Colonic mucosa (tissue), 4 donors: Measurements from ENCODE around the gene CTLA4. TPM values are rescaled to one million over a fixed set of nuclear protein-coding genes. Genes with fewer than 3 reads are reported as not detected.

Experiments
- DNase-seq: peaks from one replicate; pipeline ENCODE4 v3.0.0-alpha.2; 2020
- H3K27ac ChIP-seq: fragments of 200-600 bp; one replicate; pipeline ENCODE4 v1.8.0; 2021
- H3K27me3 ChIP-seq: fragments of 200-600 bp; one replicate; pipeline ENCODE4 v1.8.0; 2021
- H3K36me3 ChIP-seq: fragments of 200-600 bp; one replicate; pipeline ENCODE4 v1.8.0; 2021
- H3K4me1 ChIP-seq: fragments of 200-600 bp; one replicate; pipeline ENCODE4 v1.8.0; 2021; ENCODE audit warnings: mild to moderate bottlenecking
- H3K4me3 ChIP-seq: fragments of 200-600 bp; one replicate; pipeline ENCODE4 v1.8.0; 2021
- H3K9ac ChIP-seq, 2 donors: one replicate each; pipeline ENCODE4 v1.7.0; 2013; ENCODE audit warnings: control low read depth in 2 of 2, low read depth in 2 of 2, low read length in 2 of 2
- H3K9me3 ChIP-seq: fragments of 200-600 bp; one replicate; pipeline ENCODE4 v1.8.0; 2021
- CTCF ChIP-seq: fragments of 200-600 bp; IDR thresholded peaks from one replicate; pipeline ENCODE4 v1.8.0; 2022; ENCODE audit warnings: antibody characterized with exemption, mild to moderate bottlenecking
- intact Hi-C: fragments of 100-400 bp; cut with DNase I; formaldehyde crosslinking; loops from one replicate; pipeline ENCODE4 v1.14.1; 2022
- total RNA-seq, 2 donors: library from RNA; stranded (reverse); fragmentation: NEBNext Ultra II Directional in 1 of 2; extraction: Animal tissue kit (Norgen Biotek cat#: 25700) in 1 of 2; gene quantifications; one replicate each; pipeline ENCODE4 v1.2.1, GENCODE V29; 2021
- donor health status: healthy.
- donor health status: DM: no; HTN: no; CAD: no.
- donor health status: DM: no; HTN: no; CAD: no.

The CTLA4 gene
- total RNA-seq, 2 donors from 2014 or later, result 0.56 to 0.84 TPM

GRCh38 chr2:203861607-203862006, 6.0 kb upstream of the CTLA4 start:
- H3K9me3 ChIP-seq, result no peaks in the 10 kb centered on the region
- no peak overlapping the region for H3K4me3 ChIP-seq
- H3K27me3 ChIP-seq, result no peaks in the 10 kb centered on the region
- no peaks in the 10 kb centered on the region for H3K36me3 ChIP-seq
- no peak overlapping the region for H3K27ac ChIP-seq
- H3K4me1 ChIP-seq, result no peaks in the 10 kb centered on the region
- no peak for DNase-seq
- intact Hi-C loops, result no loop called here
- TF ChIP-seq CTCF, result no peak
- no peak overlapping the region for H3K9ac ChIP-seq

- Histone ChIP-seq H3K9ac (no peak overlapping the region), H3K27me3 (no peaks in the 10 kb centered on the region), H3K36me3 (no peaks in the 10 kb centered on the region), H3K4me3 (no peak overlapping the region), H3K27ac (no peak overlapping the region), H3K9me3 (no peaks in the 10 kb centered on the region), H3K4me1 (no peaks in the 10 kb centered on the region)
- intact Hi-C loops, result loop anchor here (10.0 kb wide), 1 partner anchor 1025 kb away; no protein-coding TSS in a partner anchor
- no peak for TF ChIP-seq CTCF
- no peak for DNase-seq
Observed at GRCh38 chr2:203869223-203870042, 1.9 kb downstream of the CTLA4 start.

DNA sequence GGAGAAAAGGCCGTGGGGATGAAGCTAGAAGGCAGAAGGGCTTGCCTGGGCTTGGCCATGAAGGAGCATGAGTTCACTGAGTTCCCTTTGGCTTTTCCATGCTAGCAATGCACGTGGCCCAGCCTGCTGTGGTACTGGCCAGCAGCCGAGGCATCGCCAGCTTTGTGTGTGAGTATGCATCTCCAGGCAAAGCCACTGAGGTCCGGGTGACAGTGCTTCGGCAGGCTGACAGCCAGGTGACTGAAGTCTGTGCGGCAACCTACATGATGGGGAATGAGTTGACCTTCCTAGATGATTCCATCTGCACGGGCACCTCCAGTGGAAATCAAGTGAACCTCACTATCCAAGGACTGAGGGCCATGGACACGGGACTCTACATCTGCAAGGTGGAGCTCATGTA, 2.9 kb downstream of the CTLA4 start:
- TF ChIP-seq CTCF, result no peak
- H3K27ac ChIP-seq, result no peak overlapping the region
- DNase-seq, result no peak
- H3K9me3 ChIP-seq, result no peaks in the 10 kb centered on the region
- H3K9ac ChIP-seq, result no peak overlapping the region
- no peak overlapping the region for H3K4me3 ChIP-seq
- no peaks in the 10 kb centered on the region for H3K27me3 ChIP-seq
- no peaks in the 10 kb centered on the region for H3K36me3 ChIP-seq
- H3K4me1 ChIP-seq, result no peaks in the 10 kb centered on the region
- intact Hi-C loops, result loop anchor here (10.0 kb wide), 1 partner anchor 1026 kb away; no protein-coding TSS in a partner anchor

DNA sequence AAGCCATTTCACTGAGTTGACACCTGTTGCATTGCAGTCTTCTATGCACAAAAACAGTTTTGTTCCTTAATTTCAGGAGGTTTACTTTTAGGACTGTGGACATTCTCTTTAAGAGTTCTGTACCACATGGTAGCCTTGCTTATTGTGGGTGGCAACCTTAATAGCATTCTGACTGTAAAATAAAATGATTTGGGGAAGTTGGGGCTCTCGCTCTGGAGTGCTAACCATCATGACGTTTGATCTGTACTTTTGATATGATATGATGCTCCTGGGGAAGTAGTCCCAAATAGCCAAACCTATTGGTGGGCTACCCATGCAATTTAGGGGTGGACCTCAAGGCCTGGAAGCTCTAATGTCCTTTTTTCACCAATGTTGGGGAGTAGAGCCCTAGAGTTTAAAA, 3.4 kb downstream of the CTLA4 start:
- H3K4me1 ChIP-seq, result no peaks in the 10 kb centered on the region
- no peak overlapping the region for H3K9ac ChIP-seq
- H3K9me3 ChIP-seq, result no peaks in the 10 kb centered on the region
- H3K27me3 ChIP-seq, result no peaks in the 10 kb centered on the region
- no peak for TF ChIP-seq CTCF
- no peaks in the 10 kb centered on the region for H3K36me3 ChIP-seq
- intact Hi-C loops, result loop anchor here (10.0 kb wide), 1 partner anchor 1026 kb away; no protein-coding TSS in a partner anchor
- no peak overlapping the region for H3K27ac ChIP-seq
- no peak overlapping the region for H3K4me3 ChIP-seq
- no peak for DNase-seq

DNA sequence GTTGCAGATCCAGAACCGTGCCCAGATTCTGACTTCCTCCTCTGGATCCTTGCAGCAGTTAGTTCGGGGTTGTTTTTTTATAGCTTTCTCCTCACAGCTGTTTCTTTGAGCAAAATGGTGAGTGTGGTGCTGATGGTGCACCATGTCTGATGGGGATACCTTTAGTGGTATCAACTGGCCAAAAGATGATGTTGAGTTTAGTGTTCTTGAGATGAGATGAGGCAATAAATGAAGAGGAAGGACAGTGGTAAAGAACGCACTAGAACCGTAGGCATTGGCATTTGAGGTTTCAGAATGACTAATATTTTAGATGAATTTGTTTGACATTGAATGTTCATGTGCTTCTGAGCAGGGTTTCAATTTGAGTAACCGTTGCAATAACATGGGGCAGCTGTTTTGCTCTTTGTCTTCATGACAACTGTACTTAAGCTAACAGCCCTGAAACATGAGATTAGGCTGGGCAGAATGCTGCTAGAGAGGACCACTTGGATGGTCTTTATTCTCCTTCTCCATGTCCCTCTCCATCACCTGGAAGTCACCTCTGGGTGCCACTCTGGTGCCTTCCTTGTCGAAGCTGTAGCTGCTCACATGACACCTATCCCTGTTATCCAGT, 3.9 kb downstream of the CTLA4 start:
- intact Hi-C loops, result loop anchor here (10.0 kb wide), 1 partner anchor 1027 kb away; no protein-coding TSS in a partner anchor
- no peak overlapping the region for H3K4me3 ChIP-seq
- no peak overlapping the region for H3K9ac ChIP-seq

More for the DNA sequence above, 3.9 kb downstream of the CTLA4 start:
- no peaks in the 10 kb centered on the region for H3K36me3 ChIP-seq
- H3K9me3 ChIP-seq, result no peaks in the 10 kb centered on the region
- no peak for DNase-seq
- no peak for TF ChIP-seq CTCF
- H3K4me1 ChIP-seq, result no peaks in the 10 kb centered on the region
- H3K27me3 ChIP-seq, result no peaks in the 10 kb centered on the region
- H3K27ac ChIP-seq, result no peak overlapping the region
